HK-2 (cell line): ENCODE results near the gene TCF4.

ENCODE experiments used
- DNase-seq: peaks from one replicate; pipeline ENCODE4 v3.0.0-alpha.2; 2018; ENCODE audit not compliant: unreplicated experiment

The TCF4 gene

DNA sequence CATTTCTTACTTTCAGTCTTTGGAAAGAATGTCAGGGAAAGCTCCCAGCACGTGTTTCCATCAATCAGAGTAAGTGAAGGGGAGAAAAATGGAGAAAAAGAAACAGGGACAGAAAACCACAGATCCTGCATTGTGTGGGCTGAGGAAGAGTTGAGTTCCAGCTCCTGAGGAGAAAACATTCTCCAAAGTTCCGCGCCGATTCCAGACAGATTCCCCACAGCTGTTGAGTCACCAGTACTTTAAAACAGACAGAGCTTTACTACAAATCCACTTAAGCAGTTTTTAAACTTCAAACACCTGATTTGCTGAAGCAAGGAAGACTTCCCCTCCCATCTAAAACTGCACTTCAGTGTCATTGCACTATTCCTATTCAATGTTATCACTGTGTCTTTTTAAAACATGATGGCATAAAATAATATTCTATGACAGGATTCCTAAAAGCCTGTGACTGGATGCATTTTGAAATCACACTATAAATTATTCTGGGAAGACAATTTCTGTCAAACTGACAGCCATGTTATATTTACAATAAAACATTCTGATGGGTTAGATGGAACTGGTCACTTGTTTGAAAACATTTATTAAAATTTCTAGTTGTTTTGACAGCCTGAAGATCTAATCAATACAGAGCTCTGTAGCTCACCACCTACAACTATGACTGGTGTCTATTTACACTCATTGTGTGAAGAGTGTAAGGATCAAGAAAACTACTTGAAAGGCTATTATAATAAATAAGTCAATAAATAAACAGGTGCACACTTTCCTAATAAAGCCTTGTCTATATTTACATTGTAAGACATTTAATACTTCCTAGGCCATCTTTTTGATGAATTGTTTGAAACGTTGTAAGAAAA is 40.9 kb downstream of the TCF4 start:
- no peak for DNase-seq

DNA sequence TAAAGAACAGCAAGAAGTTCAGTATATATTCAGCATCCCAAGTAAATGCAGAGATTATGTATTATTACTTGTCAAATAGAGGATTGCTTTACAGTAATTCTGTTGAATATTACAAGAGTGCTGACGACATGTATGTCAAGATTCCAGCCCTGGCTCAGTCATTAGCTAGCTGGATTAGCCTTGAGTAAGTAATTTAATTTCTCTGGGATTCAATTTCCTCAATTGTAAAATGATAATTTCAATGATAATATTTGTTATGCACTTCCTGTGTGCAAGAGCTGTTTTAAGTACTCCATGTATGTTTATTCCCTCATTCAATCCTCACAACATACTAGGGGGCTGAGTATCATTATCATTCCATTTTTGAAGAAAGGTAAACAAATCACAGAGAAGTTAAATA is 44.0 kb downstream of the TCF4 start:
- DNase-seq: no peak

DNA sequence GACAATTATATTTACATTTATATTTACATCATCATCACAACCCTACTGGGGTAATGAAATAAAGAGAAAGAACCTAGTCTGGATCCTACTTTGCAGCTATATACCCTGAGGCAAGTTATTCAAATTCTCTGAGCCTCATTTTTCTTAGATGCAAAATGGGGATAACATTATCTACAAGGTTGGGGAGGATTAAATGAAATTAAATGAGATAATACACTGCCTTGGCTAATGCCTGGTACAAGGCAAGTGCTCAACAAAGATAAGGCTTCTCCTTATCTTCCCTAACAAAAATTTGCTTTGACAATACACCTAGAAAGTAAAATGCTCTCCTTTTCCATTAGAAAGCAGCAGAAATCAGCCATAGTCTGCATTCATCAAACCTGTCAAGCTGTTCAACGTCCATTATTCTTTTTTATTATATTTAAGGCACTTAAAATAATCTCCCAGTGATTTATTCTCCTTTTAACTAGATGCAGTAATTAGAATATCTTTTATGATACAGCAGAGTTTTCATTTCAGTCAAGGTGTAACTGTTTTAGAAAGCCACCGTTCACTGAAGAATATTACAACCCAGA is 44.8 kb downstream of the TCF4 start:
- no peak for DNase-seq

DNA sequence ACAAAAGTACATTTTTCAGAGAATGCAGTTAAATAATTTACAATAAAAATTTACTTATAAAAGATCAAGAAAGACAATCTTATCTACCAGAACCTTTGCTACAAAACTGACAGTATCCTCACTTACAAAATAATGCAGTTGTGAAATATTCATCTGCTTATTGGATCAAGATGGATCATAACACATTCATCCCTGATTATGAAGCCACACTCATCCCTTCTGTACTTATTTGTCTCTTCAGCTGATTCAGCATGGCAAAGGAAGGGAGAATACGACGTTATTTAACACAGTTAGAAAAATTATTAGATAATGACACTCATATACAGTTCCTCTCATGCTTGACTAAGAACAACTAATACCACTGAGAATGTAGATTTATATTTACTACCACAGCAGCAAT is 46.4 kb downstream of the TCF4 start:
- DNase-seq: no peak

DNA sequence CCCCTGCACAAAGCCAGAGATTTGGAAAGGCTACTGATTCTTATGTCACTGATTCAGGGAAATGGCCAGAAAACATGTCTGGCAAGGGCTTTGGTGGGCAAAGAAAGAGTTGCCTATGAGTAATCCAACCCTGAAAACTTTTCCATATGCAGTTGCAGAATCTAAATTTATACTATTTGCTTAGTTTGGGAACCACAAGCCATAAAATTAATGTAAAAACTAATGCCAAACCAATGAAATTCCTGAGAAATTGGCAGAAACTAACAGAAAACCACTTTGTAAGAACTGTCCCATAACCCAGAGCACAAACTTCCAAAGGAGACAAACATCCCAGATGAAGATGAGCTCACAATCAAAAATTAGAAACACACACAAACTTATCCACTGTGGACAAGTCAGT is 48.8 kb downstream of the TCF4 start:
- no peak for DNase-seq

DNA sequence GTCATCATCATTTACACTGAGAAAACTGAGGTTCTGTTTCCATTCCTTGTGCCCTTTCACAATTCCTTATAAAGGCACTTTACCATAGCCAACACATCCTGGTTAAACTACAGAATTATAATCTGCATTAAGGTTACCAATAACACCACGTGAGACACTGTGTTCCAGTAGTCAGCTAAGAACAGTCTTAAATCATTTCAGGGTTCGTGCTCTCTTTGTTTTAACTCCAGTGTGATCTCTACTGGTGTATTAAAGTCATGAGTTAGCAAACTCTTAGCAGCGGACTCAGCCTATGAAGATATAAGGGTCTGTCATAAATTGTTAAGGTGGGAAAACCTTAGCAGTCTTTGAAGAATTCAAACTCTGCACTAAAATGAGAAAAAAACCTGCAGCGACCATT is 53.0 kb downstream of the TCF4 start:
- no peak for DNase-seq

DNA sequence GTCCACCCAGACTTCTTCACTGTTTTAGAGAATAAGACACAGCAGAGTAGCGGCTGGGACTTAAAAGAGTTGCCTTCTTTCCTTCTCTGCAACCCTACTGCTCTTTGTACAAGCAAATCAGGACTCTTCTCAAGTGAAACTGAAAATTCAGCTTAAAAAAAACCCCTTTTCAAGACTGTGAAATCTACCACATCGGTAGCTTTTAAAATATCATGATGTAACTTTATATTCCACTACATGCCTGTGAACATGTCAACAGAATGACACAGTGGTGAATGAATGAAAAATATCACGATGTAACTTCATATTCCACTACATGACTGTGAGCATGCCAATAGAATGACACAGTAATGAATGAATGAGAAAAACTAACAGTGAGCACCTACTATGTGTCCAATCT is 53.4 kb downstream of the TCF4 start:
- no peak for DNase-seq

DNA sequence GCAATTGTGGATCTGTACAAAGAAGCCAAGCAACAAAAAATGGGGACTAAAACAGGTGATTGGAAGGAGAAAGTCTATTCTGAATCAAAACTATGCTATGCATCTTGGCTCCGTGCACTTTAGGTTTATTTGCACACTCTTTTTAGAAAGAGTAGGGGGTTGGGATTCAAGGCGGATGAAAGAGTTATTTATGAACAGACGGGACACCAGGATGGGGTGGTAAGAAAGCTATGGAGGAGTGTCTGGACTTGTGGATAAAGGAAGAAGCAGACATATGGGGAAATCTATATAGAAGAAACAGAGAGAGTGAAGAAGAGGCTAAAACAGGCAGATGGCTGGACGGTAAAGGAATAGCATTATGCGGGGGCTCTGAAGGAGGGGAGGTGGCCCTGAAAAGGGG is 57.8 kb downstream of the TCF4 start:
- no peak for DNase-seq

DNA sequence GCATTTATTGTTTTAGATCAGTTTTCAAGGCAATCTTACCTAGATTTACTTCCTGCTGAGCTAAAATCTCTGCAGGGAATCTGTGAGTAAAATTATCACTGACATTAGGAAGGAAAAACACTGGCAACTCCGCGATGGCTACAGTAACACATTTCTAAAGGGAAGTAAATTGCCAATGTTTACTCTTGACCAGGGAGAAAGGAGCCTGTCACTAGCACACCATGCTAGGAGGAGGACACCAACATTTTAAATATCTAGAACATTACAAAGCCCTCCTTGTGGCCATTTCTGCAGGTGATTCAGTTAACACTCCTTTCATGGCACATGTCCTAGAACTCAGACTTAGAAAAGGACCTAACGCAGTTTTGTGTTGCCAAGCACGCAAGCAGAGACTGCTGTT is 58.4 kb downstream of the TCF4 start:
- DNase-seq: no peak

DNA sequence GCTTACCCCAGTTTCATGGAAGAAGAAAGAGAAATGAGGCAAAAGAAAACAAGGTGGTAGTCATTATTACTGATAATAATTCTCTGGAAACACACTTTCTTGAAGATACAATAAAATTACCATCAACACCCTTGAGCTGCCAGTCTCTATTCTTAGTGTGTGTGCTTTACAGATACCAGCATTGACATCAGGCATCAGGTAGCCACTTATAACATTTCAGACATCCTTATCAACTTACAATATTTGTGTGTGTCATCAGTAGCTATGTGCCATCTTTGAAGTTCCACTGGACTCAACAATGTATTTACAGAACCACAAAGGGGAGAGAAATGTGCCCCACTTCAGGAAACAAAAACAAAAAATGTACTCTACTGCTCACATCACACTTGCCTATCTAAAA is 62.1 kb downstream of the TCF4 start:
- DNase-seq: no peak

DNA sequence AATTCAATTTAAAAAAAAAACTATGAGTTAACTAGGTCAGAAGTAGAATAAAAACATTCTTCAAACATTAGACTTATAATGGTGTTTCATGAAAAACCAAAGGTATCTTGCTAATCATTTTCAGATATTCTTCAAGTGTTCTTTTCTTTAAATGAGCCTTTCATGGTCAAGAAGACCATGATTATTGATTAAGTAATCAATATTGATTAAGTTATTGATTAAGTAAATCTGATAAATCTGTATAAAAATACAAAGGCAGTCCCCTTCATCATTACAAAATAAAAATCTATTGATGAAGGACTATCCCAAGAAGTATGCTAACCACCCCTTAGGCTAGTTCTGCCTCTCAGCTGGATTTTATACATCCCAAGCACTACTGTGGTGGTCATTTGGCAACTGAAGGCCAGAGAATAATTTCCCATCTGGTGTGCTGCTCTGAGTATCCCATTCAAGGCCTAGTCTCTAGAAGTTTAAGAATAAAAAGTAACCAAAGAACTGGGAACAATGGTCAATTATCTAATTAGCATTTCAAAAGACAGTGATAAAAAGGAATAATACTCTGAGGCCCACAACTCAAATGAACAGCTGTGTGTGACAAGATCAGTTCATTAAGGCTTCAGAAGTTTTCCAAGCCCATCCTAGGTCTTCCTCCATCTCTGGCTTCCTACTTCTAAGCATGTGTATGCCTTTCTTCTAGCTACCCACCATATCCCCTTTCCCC is 63.5 kb downstream of the TCF4 start:
- DNase-seq: no peak

DNA sequence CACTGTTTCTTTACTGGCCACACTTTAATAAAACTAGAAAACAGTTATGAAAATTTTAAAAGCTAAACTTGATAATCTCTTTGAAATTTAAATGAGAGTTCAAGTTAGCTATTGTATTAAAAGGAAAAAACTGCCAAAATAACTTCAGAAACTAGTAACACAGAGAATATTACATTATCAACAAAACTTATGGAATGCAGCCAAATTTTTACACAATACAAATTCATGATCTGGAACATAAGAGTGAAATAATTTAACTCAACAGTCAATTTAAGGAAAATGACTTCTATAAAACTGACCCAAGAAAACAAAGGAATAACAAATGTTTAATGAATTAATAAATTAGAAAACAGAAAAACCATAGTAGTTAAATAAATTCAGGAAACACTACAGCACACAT is 65.0 kb downstream of the TCF4 start:
- DNase-seq: no peak

DNA sequence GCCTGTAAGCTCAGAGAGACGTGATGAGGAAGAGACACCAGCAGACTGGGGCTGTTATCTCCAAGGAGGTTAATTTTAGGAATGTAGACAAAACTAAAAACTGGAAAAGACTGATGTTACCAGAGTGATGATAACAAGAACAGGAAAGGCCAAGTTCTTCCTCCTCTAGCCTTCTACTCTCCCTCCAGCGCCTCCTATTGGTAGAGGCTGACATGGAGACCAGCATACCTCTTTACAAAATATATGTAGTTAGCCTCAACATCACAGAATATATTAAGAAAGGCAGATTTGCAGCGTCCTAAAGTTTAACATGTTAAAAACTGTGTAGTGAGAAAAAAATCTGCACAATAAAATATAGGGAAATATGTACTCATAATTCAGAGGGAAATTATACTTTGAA is 66.0 kb downstream of the TCF4 start:
- DNase-seq: no peak

DNA sequence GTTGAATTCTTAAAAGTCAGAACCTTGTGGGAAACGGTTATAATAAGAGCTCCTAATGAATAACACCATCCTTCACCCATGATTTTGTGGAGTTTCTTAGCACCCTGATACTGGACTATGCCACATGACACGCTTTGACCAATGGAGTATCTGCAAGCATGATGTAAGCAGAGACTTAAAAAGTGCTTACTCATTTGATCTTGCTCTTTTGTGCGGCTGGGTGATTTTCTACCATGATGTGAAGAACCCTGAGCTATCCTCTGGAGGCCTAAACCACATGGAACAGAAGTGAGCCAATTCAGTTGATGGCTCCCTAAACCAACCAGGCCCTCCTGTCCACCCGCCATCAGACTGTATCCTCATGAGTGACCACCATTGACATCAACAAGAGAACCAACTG is 70.9 kb downstream of the TCF4 start:
- DNase-seq: no peak

DNA sequence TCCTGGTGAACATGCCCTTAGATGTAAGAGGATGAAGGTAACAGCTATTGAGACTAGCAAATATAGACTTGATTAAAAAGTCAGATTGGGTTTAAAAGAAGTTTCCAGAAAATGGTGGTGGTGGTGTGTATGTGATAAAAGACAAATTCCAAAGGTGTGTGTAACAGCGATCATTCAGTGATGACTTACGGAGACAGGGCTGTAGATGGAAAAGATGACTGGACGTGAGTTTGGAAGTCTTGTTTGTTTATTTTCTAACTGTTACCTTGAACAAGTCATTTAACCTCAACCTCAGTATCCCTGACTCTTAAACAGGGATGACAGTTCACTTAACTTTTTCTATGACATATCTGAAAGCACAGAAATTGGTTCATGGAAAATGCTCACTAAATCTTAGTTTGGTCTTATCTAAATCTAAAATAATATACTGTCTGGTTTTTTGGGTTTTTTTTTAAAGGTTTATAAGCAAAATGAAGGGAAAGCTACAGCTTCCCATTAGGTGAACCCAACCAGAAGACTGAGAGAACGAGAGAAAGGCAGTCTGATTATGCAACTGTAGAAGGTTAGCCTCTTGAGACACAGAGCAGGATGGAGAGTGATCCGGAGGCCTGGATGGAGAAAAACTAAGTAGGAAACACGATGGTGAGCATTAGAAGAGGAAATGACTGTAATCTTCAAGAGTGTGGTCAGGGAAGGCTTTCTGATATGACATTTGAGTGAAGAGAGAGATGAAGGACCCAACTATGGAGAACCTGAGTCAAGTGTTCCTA is 71.9 kb downstream of the TCF4 start:
- DNase-seq: no peak

DNA sequence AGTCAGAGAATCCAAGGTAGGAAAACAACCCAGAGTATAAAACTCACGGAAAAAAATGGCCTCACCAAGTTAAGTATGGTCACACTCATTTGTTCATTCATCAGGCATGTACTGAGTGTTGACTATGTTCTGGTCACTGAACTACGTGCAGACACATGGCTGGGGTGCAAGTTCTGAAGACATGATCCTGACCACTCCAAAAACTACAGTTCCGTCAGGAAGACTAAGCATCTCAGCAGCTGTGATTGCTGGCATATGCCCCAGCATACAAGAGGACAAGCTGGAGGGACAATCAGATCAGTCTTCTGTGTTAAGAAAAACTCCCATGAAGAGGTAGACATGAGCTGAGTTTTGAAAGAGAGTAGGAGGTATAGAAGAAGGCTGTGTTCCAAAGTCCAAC is 72.8 kb downstream of the TCF4 start:
- DNase-seq: no peak

DNA sequence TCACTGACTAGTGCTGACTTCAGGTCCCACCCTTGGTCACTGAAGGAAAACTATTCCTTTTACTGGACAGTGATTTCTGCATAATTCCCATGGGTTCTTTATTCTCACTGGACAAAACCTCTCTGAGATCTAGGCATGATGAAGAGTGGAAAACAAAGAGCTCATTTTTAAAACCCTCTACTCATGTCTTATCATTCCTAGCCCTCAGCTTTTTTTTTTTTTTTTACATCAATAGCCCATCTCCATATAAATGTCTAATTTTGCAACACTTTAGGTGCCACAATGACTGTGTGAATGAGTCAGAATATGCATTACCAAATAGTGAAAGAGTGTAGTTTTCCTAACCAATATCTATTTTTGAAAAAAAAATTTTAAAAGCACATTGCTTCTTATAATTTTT is 74.8 kb downstream of the TCF4 start:
- no peak for DNase-seq

DNA sequence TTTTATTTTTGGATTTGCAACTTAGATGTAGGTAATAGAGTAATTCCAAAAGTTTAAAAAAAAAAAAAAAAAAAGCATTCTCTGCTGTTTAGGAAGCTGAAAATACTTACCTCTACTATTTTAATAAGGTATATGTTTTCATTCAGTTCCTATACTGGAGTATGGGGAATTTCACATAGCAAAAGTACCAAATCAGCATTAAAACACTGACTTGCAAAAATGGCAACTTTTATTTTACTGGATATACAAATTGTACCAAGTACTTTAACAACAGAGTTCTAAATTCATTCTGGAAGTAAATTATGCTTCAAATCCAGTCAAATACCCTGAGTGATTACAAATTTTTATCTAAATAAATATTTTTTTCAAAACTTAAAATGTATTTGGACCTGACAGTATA is 76.7 kb downstream of the TCF4 start:
- DNase-seq: no peak

DNA sequence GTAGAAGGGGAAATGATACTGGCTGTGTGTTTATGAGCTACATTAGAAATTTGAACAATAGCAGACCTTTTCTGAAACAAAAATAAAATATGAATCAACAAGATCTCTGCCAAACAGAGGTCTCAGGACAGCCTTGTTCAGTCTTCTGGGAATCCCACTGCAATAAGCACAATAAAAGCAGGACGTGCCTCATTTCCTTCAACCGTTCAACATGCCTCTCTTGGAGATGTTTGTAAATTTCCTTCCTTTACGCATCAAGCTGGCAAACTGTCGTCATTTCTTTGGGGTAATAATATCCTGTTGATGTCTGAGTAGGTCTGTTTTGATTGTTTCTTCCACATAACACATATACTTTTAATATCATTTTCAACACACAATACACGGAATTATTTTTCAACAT is 77.2 kb downstream of the TCF4 start:
- DNase-seq: no peak

DNA sequence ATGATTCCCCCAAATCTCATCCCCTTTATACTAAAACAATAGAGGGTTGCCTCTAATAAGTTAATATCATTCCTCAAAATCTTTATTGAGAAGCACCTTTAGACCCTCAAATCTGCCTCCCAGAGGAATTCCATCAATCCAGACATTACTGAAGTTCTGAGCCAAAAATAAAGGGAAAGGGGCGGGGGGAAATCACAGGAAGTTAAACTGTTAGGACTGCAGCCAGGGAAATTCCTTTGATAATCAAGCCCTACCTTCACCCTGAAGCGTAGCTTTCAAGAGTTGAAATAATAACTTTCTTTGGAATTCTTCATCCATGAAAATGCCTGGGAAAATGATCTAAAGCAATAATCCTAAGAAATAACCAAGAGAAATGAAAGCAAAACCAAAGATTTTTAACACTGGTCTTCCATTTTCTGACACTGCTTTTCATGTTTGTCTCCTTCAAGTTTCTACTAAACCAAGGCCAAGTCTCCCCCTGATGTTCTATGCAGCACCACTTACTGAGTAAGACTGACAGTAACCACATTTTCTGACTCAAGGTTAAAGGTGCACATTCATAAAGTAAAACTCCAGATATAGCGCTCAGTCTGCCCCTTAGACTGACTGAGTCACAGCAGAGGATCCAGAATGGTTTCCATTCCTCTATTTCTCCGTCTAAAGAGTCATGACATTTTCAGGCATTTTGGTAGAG is 78.2 kb downstream of the TCF4 start:
- DNase-seq: no peak

DNA sequence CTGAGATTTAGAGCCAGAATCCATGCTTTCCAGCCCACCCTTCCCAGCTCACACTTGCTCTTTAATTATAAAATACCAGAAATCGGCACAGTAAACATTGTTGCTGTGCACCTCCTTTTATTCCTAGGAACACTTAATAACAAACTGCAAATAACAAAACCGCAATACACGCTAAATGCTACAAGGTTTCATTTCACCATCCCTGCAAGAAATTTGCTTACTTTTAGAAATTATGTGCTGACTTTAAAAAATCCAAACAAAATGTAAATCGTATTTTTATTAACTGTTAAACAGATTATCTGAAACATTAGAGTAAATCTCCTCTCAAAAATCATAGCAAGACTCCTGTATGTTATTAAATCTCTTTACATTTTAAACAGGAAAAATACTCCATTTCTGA is 79.3 kb downstream of the TCF4 start:
- no peak for DNase-seq

DNA sequence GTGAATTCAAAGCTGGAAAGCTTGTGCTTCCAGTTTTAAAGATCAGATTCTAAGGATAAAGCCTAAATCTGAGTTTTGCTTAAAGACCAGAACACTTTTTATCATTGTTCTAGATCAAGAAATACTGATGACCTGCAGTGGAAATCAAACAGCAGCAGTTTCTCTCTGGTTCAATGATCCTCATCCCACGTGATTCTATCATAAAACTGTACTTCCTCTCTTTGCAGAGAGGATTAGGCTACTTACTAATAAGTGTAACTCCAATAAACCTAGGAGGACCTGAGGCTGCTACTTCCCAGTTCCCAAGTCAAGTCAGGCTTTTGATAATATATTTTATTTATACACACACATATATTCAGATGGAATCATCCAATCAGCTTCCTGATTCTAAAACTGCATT is 81.9 kb downstream of the TCF4 start:
- DNase-seq: no peak
